Fibroblast of lung (primary cell): ENCODE results near the gene NRCAM. TPM values are rescaled to one million over a fixed set of nuclear protein-coding genes. Genes with fewer than 3 reads are reported as not detected.

Experiments used
- DNase-seq, 2 donors: peaks; one replicate each; pipeline versions ENCODE4 v3.0.0 to v3.0.0-alpha.2; 2010; ENCODE audit warnings: low read depth in 2 of 2
- H2AFZ ChIP-seq: 2 replicates; pipeline ENCODE4 v1.5.1; 2012; ENCODE audit warnings: low read length, control low read depth, inconsistent platforms
- H3K27ac ChIP-seq: 2 replicates; pipeline ENCODE4 v1.5.1; 2011; ENCODE audit warnings: low read length, control low read depth; ENCODE audit not compliant: insufficient read depth
- H3K27me3 ChIP-seq: 2 replicates; pipeline ENCODE4 v1.5.1; 2011; ENCODE audit warnings: mild to moderate bottlenecking, low read length; ENCODE audit not compliant: control insufficient read depth, insufficient read depth
- H3K36me3 ChIP-seq: 2 replicates; pipeline ENCODE4 v1.5.1; 2011; ENCODE audit warnings: low read length; ENCODE audit not compliant: control insufficient read depth, insufficient read depth
- H3K4me1 ChIP-seq: 2 replicates; pipeline ENCODE4 v1.5.1; 2011; ENCODE audit warnings: low read length; ENCODE audit not compliant: control insufficient read depth, insufficient read depth; ENCODE audit errors: extremely low read depth
- H3K4me2 ChIP-seq: 2 replicates; pipeline ENCODE4 v1.5.1; 2011; ENCODE audit warnings: low read length, control low read depth; ENCODE audit not compliant: insufficient read depth; ENCODE audit errors: extremely low read depth
- H3K4me3 ChIP-seq, 4 experiments: fragments of 200-600 bp in 1 of 4; sonication (generic) in 1 of 4; replicated peaks in 1 of 4; 2 replicates each; pipeline ENCODE4 v1.5.1; 2011 to 2016; ENCODE audit warnings: low read length in 4 of 4, low read depth in 3 of 4, mild to moderate bottlenecking in 3 of 4, control low read depth in 2 of 4, inconsistent platforms in 1 of 4, mixed read lengths in 1 of 4; ENCODE audit not compliant: insufficient read depth in 1 of 4; ENCODE audit errors: control extremely low read depth in 1 of 4
- H3K79me2 ChIP-seq: 2 replicates; pipeline ENCODE4 v1.5.1; 2012; ENCODE audit warnings: mild to moderate bottlenecking, low read length, inconsistent platforms; ENCODE audit not compliant: control insufficient read depth, insufficient read depth
- H3K9ac ChIP-seq: 2 replicates; pipeline ENCODE4 v1.5.1; 2011; ENCODE audit warnings: mild to moderate bottlenecking, low read length, control low read depth; ENCODE audit not compliant: insufficient read depth
- H3K9me3 ChIP-seq: 2 replicates; pipeline ENCODE4 v1.5.1; 2012; ENCODE audit warnings: low read depth, low read length; ENCODE audit not compliant: control insufficient read depth, insufficient read depth
- H4K20me1 ChIP-seq: 2 replicates; pipeline ENCODE4 v1.5.1; 2011; ENCODE audit warnings: low read length; ENCODE audit not compliant: control insufficient read depth, insufficient read depth; ENCODE audit errors: extremely low read depth
- EZH2 ChIP-seq: IDR thresholded peaks from 2 replicates; pipeline ENCODE4 v1.5.1; 2012; ENCODE audit warnings: low read length, control low read depth, mild to moderate bottlenecking; ENCODE audit errors: missing control alignments
- polyA plus RNA-seq, 2 donors: library from polyadenylated mRNA; depleted of rRNA in 1 of 2; stranded (reverse) in 1 of 2; unstranded in 1 of 2; fragments of >200 nt; gene quantifications; 2 replicates each; pipeline ENCODE4 v1.2.1, GENCODE V29; 2011 to 2012; ENCODE audit warnings: missing spikeins in 1 of 2
- total RNA-seq: library from RNA; depleted of rRNA; stranded (reverse); fragments of >200 nt; gene quantifications from 2 replicates; pipeline ENCODE4 v1.2.1, GENCODE V29; 2014
- TF ChIP-seq, protein P1 (sequence below), 2 donors: IDR thresholded peaks in 1 of 2; conservative IDR thresholded peaks in 1 of 2; 1 replicate in 1 of 2; 2 replicates in 1 of 2; pipeline ENCODE4 v1.5.1; 2011 to 2012; ENCODE audit warnings: low read length in 2 of 2, control low read depth in 1 of 2, inconsistent platforms in 1 of 2, low read depth in 1 of 2, mild to moderate bottlenecking in 1 of 2

The NRCAM gene
- total and polyA plus RNA-seq, 2 donors (not counting 1 experiment from before 2014, with no cell fraction given) = 2.1 to 2.2 TPM

DNA sequence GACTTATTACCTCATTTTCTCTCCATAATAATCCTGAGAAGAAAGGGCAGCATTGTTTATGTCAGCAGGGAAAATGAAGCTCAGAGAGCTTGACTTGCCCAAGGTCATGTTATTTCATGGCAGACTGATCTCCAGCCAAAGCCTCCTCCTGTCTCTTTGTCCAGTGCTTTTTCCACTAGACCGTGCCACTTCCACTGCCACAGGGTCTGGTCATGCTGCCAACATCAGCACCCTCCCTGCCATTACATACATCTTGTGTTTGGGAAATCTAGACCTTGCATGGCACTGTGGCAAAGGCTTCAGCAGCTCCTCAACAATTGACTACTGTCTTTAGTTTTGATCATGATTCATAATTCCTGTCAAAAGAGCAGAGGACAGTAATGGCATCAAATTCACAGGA lies 25.1 kb downstream of the NRCAM start:
- Histone ChIP-seq H3K9ac (no peak overlapping the region), H3K79me2 (no peaks in the 10 kb centered on the region), H3K36me3 (no peaks in the 10 kb centered on the region), H4K20me1 (no peaks in the 10 kb centered on the region), H3K27ac (no peak overlapping the region), H3K4me1 (no peaks in the 10 kb centered on the region), H3K9me3 (no peaks in the 10 kb centered on the region), H3K4me3 (no peak overlapping the region), H3K4me2 (no peak overlapping the region), H3K27me3 (no peaks in the 10 kb centered on the region), H2AFZ (no peak overlapping the region)
- no peak for DNase-seq
- no peak for TF ChIP-seq EZH2
- TF ChIP-seq, protein P1, sequence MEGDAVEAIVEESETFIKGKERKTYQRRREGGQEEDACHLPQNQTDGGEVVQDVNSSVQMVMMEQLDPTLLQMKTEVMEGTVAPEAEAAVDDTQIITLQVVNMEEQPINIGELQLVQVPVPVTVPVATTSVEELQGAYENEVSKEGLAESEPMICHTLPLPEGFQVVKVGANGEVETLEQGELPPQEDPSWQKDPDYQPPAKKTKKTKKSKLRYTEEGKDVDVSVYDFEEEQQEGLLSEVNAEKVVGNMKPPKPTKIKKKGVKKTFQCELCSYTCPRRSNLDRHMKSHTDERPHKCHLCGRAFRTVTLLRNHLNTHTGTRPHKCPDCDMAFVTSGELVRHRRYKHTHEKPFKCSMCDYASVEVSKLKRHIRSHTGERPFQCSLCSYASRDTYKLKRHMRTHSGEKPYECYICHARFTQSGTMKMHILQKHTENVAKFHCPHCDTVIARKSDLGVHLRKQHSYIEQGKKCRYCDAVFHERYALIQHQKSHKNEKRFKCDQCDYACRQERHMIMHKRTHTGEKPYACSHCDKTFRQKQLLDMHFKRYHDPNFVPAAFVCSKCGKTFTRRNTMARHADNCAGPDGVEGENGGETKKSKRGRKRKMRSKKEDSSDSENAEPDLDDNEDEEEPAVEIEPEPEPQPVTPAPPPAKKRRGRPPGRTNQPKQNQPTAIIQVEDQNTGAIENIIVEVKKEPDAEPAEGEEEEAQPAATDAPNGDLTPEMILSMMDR (conservative IDR thresholded peaks at IDR 0.05 in 1 of 2, IDR thresholded peaks at IDR 0.05 in 1 of 2; ENCODE audit: low read depth in 1 of 2, low read length in 2 of 2) = no peak

DNA sequence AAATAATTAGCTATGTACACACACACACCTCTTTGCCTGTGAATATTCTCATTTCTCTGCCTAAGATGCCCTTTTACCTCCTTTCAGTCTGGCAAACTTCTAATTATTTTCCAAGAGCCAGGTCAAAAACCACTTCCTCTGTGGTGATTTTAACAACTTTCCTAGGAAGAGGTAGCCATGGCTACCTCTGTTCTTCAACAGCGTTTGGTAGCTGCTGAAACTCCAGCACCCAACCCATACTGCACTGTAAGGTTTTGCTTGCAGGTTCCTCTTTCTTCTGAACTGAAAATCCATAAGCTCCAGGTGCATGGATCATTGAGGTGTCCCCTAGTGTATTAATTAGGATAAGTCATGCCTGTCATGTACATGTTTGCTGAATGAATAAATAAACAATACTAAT lies 25.6 kb downstream of the NRCAM start:
- Histone ChIP-seq H3K79me2 (no peaks in the 10 kb centered on the region), H3K36me3 (no peaks in the 10 kb centered on the region), H3K4me3 (no peak overlapping the region), H3K27me3 (no peaks in the 10 kb centered on the region), H3K9ac (no peak overlapping the region), H4K20me1 (no peaks in the 10 kb centered on the region), H2AFZ (no peak overlapping the region), H3K9me3 (no peaks in the 10 kb centered on the region), H3K4me1 (no peaks in the 10 kb centered on the region), H3K4me2 (no peak overlapping the region), H3K27ac (no peak overlapping the region)
- TF ChIP-seq, protein P1 (conservative IDR thresholded peaks at IDR 0.05 in 1 of 2, IDR thresholded peaks at IDR 0.05 in 1 of 2; ENCODE audit: low read depth in 1 of 2, low read length in 2 of 2) = no peak
- no peak for TF ChIP-seq EZH2
- no peak for DNase-seq

DNA sequence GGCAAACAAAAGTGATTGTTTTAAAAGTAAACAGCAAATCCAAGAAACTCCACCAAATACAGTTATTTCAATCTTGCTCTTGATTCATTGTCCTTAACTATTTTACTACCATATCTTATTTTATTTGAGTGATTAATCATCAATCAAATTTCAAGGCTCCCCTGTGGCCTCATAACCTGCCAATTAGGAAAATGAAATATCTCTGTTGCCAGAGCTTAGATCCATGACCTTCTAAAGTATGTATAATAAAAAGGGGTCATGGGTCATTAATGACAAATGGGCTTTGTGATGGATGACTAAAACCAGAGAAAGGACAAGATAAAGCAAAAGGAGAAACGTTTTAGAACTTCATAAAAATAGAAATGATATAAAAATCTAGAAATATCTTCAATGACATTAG lies 28.5 kb downstream of the NRCAM start:
- TF ChIP-seq EZH2 = no peak
- TF ChIP-seq, protein P1 (conservative IDR thresholded peaks at IDR 0.05 in 1 of 2, IDR thresholded peaks at IDR 0.05 in 1 of 2; ENCODE audit: low read depth in 1 of 2, low read length in 2 of 2) = no peak
- H3K9me3 ChIP-seq = no peaks in the 10 kb centered on the region
- H3K9ac ChIP-seq = no peak overlapping the region
- no peaks in the 10 kb centered on the region for H4K20me1 ChIP-seq
- no peak overlapping the region for H3K4me3 ChIP-seq
- H3K79me2 ChIP-seq = no peaks in the 10 kb centered on the region
- H2AFZ ChIP-seq = no peak overlapping the region
- no peak overlapping the region for H3K27ac ChIP-seq
- H3K27me3 ChIP-seq = no peaks in the 10 kb centered on the region
- no peaks in the 10 kb centered on the region for H3K4me1 ChIP-seq
- H3K36me3 ChIP-seq = no peaks in the 10 kb centered on the region
- H3K4me2 ChIP-seq = no peak overlapping the region
- DNase-seq = no peak
